MCF 10A (cell line): Measurements from ENCODE around the gene ERCC5. TPM values are rescaled to one million over a fixed set of nuclear protein-coding genes. Genes with fewer than 3 reads are reported as not detected.

Experiments used
- BruUV-seq: library from RNA; stranded (reverse); fragments of 400-500 nt; replicated peaks from 2 replicates; lab custom pipeline; 2021; lab: Mats Ljungman, UMichigan
- CTCF ChIA-PET: fragments of 300-600 bp; sonication (Branson Sonifier 250); formaldehyde crosslinking; extraction: SDS; loops from one replicate; lab custom pipeline; 2021; ENCODE audit warnings: antibody characterized with exemption, inconsistent platforms; lab: Yijun Ruan, JAX
- POLR2A ChIA-PET: fragments of 300-600, 350-650 bp; sonication (Branson Sonifier 250); formaldehyde crosslinking; extraction: SDS; loops from one replicate; lab custom pipeline; 2020; ENCODE audit warnings: antibody characterized with exemption, inconsistent platforms; lab: Yijun Ruan, JAX
- DNase-seq: peaks from one replicate; pipeline ENCODE4 v3.0.0-alpha.2; 2018; ENCODE audit not compliant: unreplicated experiment
- H3K27ac Mint-ChIP-seq: one replicate; pipeline ENCODE4 v1.8.0; 2022; ENCODE audit warnings: mild to moderate bottlenecking, low read depth, mixed read lengths; ENCODE audit not compliant: unreplicated experiment
- H3K27me3 Mint-ChIP-seq: one replicate; pipeline ENCODE4 v1.8.0; 2022; ENCODE audit warnings: mixed read lengths; ENCODE audit not compliant: insufficient read depth, unreplicated experiment
- H3K36me3 Mint-ChIP-seq: one replicate; pipeline ENCODE4 v1.8.0; 2022; ENCODE audit warnings: mild to moderate bottlenecking, moderate library complexity, mixed read lengths; ENCODE audit not compliant: insufficient read depth, unreplicated experiment
- H3K4me1 Mint-ChIP-seq: one replicate; pipeline ENCODE4 v1.8.0; 2022; ENCODE audit warnings: mixed read lengths; ENCODE audit not compliant: insufficient read depth, unreplicated experiment
- H3K4me3 Mint-ChIP-seq: one replicate; pipeline ENCODE4 v1.8.0; 2022; ENCODE audit warnings: mild to moderate bottlenecking, moderate library complexity, mixed read lengths; ENCODE audit not compliant: unreplicated experiment
- H3K9me3 Mint-ChIP-seq: one replicate; pipeline ENCODE4 v1.8.0; 2022; ENCODE audit warnings: mixed read lengths; ENCODE audit not compliant: unreplicated experiment
- intact Hi-C: fragments of 100-400 bp; cut with micrococcal nuclease; formaldehyde crosslinking; loops from 2 replicates; pipeline ENCODE4 v1.14.1; 2022
- total RNA-seq: library from RNA; stranded (reverse); gene quantifications from 2 replicates; pipeline ENCODE4 v1.2.3, GENCODE V29; 2022
- TF ChIP-seq, protein P1 (sequence below): fragments of 200-600 bp; IDR thresholded peaks from one replicate; pipeline ENCODE4 v1.8.0; 2022; ENCODE audit warnings: antibody characterized with exemption, mild to moderate bottlenecking; ENCODE audit not compliant: unreplicated experiment

Gene ERCC5
- total RNA-seq, 1 experiment from 2014 or later = 68.1 TPM

DNA sequence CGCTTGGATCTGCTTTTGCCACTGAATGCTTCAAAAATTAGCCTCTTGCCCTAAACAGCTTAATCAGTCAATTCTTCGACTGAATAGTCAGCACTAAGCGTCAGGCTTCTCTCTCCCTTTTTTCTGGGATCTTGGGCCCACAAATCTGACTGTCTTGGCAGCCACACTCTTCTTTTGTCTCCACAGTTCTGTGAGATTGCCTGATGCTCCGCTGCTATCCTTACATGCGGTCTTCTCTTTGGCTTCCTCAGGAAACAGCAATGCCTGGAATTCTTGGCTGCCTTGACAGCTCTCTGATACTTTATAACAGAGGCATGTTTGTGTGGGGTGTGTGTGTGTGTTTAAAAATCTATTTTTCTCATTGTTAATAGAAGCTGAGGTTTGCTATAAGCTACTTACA is 32.6 kb downstream of the ERCC5 start:
- Mint-ChIP-seq H3K4me1 (no peaks in the 10 kb centered on the region), H3K4me3 (no peak overlapping the region), H3K36me3 (peaks cover 47% of the 10 kb centered on the region), H3K9me3 (no peaks in the 10 kb centered on the region), H3K27me3 (no peaks in the 10 kb centered on the region), H3K27ac (no peak overlapping the region)
- no TSS peak for BruUV-seq
- CTCF ChIA-PET = interaction anchor here (0.7 to 1.4 kb wide), 4 partner anchors 8 to 386 kb away, joined by 3 to 8 read pairs (median 3); no protein-coding TSS in a partner anchor
- TF ChIP-seq, protein P1, sequence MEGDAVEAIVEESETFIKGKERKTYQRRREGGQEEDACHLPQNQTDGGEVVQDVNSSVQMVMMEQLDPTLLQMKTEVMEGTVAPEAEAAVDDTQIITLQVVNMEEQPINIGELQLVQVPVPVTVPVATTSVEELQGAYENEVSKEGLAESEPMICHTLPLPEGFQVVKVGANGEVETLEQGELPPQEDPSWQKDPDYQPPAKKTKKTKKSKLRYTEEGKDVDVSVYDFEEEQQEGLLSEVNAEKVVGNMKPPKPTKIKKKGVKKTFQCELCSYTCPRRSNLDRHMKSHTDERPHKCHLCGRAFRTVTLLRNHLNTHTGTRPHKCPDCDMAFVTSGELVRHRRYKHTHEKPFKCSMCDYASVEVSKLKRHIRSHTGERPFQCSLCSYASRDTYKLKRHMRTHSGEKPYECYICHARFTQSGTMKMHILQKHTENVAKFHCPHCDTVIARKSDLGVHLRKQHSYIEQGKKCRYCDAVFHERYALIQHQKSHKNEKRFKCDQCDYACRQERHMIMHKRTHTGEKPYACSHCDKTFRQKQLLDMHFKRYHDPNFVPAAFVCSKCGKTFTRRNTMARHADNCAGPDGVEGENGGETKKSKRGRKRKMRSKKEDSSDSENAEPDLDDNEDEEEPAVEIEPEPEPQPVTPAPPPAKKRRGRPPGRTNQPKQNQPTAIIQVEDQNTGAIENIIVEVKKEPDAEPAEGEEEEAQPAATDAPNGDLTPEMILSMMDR = no peak
- no peak for DNase-seq
- intact Hi-C loops = no loop called here
- POLR2A ChIA-PET = interaction anchor here (0.7 kb wide), 1 partner anchor 20 kb away, joined by 3 read pairs; no protein-coding TSS in a partner anchor

DNA sequence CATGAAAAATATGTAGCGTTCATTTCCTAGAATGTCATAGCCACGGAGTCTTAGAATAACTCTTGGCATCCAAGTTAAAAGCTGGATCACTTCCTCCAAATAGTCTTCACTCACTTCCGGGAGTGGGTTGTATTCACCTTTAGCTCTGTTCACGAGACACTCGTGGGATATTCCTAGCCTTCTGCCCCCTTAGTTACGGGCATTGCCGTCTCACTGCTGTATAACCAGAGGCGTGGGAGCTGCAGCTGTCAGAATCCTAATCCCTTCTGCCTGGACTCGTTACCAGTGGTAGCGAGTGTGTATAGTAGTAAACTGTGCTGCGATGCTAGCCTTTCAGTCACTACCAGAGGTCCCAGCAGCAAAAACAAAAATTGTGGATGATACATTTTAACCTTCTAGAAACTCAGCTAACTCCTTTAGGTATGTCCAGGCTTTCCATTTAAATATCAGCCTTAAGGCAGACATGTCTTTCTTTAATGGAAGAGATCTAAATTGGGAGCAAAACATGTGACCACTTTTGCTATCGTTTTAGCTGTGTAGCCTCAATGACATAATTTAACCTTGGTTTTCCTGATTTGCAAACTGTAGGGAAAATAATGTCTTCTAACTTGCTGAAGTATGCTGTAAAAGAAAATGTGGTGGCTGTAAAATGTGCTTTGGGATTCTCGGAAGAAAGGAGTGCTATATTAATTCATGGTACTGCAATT is 34.1 kb downstream of the ERCC5 start:
- intact Hi-C loops = no loop called here
- no peaks in the 10 kb centered on the region for H3K27me3 Mint-ChIP-seq
- peaks cover 32% of the 10 kb centered on the region for H3K36me3 Mint-ChIP-seq
- no TSS peak for BruUV-seq
- H3K4me1 Mint-ChIP-seq = no peaks in the 10 kb centered on the region
- no peaks in the 10 kb centered on the region for H3K9me3 Mint-ChIP-seq
- ChIA-PET CTCF (interaction anchor here (0.5 to 3.8 kb wide), 6 partner anchors 8 to 398 kb away, joined by 3 to 42 read pairs (median 4); no protein-coding TSS in a partner anchor), POLR2A (no interaction called here)
- no peak for DNase-seq
- no peak overlapping the region for H3K4me3 Mint-ChIP-seq
- no peak overlapping the region for H3K27ac Mint-ChIP-seq
- TF ChIP-seq, protein P1 = no peak

DNA sequence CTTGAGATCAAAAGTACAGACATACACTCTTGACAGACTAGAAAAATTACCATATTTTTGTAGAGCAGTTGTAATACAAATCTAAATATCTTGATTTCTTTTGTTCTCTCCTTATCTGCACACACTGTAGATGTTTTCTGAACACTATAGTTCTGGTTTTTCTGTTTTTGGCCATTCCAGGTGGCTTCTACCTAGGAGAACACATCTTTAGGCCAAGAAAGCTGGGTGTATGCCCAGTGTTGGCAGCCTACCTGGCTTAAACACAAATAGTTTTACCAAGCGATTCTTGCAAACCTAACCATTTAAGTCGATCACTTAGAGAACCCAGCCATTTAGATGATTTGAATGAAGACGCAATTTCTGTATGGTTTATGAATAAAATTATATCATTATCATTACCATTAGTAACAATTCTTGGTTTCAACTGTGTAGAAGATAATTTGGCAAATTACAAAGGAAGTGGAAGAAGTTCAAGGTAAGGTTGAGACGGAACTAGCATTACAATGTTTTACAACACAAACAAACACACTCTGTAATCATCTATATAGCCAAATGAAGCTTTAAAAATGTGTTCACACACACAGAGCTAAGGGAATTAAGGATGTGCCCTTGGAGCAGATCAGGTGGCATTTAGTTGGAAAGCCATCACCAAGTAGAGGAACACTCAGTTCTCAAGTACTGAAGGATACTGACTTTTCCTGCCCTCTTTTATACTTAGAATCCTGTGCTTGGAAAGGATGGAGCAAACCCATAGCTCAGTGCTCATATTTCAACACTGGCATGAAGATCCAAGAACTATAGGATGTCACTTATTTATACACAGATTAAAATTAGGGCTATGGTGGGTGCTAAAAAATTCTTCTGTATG is 36.2 kb downstream of the ERCC5 start:
- Mint-ChIP-seq H3K36me3 (peaks cover 11% of the 10 kb centered on the region), H3K9me3 (no peaks in the 10 kb centered on the region), H3K27ac (no peak overlapping the region), H3K27me3 (no peaks in the 10 kb centered on the region), H3K4me3 (no peak overlapping the region), H3K4me1 (no peaks in the 10 kb centered on the region)
- CTCF ChIA-PET = interaction anchor here (3.8 kb wide), 1 partner anchor 12 kb away, joined by 42 read pairs; no protein-coding TSS in a partner anchor
- TF ChIP-seq, protein P1 = no peak
- POLR2A ChIA-PET = interaction anchor here (0.5 kb wide), 1 partner anchor 14 kb away, joined by 3 read pairs; no protein-coding TSS in a partner anchor
- no TSS peak for BruUV-seq
- no peak for DNase-seq
- intact Hi-C loops = no loop called here

DNA sequence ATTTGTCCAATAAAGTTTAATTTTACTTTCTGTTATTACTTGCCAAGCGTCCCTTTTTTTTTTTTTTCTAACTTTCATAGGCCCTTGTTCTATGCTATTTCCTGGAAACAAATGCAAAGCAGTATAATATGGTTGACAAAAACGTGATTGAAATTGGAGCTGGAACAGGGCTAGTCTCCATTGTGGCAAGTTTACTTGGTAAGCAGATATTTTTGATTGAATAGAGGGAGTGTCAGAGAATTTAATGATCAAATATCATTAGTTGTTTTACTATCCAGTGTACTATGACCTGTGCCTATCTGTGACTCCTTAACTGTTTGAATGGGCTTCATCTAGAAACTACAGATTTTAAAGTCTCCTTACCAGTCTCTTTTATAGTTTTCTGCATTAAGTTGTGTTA is 46.7 kb downstream of the ERCC5 start:
- Mint-ChIP-seq H3K36me3 (no peaks in the 10 kb centered on the region), H3K4me1 (no peaks in the 10 kb centered on the region), H3K27ac (no peak overlapping the region), H3K27me3 (no peaks in the 10 kb centered on the region), H3K4me3 (no peak overlapping the region), H3K9me3 (no peaks in the 10 kb centered on the region)
- CTCF ChIA-PET = interaction anchor here (1.0 kb wide), 2 partner anchors 13 to 22 kb away, joined by 3 to 4 read pairs; no protein-coding TSS in a partner anchor
- intact Hi-C loops = no loop called here
- no peak for DNase-seq
- POLR2A ChIA-PET = no interaction called here
- TF ChIP-seq, protein P1 = no peak
- no TSS peak for BruUV-seq
